Activated naive CD8-positive, alpha-beta T cell treated with anti-CD3 and anti-CD28 coated beads for 36 hours (primary cell): Measurements from ENCODE around the gene LRTM1. TPM values are rescaled to one million over a fixed set of nuclear protein-coding genes. Genes with fewer than 3 reads are reported as not detected.

ENCODE experiments used
- DNase-seq: peaks from one replicate; pipeline ENCODE4 v3.0.0; 2021
- H3K27ac Mint-ChIP-seq: one replicate; pipeline ENCODE4 v1.8.0; 2022; ENCODE audit warnings: mild to moderate bottlenecking, moderate library complexity, mixed read lengths
- H3K27me3 Mint-ChIP-seq: one replicate; pipeline ENCODE4 v1.8.0; 2022; ENCODE audit warnings: mild to moderate bottlenecking, mixed read lengths
- H3K36me3 Mint-ChIP-seq: one replicate; pipeline ENCODE4 v1.8.0; 2021; ENCODE audit warnings: mild to moderate bottlenecking, mixed read lengths
- H3K4me1 Mint-ChIP-seq: one replicate; pipeline ENCODE4 v1.8.0; 2021; ENCODE audit warnings: mixed read lengths
- H3K4me3 Mint-ChIP-seq: one replicate; pipeline ENCODE4 v1.8.0; 2022; ENCODE audit warnings: mild to moderate bottlenecking, moderate library complexity, mixed read lengths
- H3K9me3 Mint-ChIP-seq: one replicate; pipeline ENCODE4 v1.8.0; 2022; ENCODE audit warnings: mixed read lengths
- total RNA-seq, 2 experiments: library from RNA; stranded (reverse); gene quantifications; one replicate each; pipeline ENCODE4 v1.2.3, GENCODE V29; 2021

Gene LRTM1
- total RNA-seq, 2 experiments from 2014 or later, result not detected

DNA sequence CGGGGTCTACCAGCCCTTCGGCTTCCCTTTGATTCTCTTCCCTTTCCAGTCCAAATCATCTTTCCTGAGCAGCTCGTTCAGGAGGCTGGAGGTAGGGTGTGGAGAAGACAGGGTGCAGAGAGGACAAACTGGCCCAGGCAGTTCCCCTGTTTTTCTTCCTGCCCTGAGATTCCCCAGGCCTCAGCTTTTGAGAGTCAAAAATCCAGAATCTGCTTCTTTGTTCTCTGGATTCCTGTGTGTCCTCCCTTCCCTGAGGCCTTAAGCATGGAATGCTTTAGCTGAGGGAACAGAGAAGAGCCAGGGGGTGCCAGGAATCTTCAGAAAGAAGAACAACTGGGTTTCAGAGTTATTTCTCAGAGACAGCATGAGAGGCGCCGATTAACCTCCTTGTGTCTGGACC is 26.7 kb upstream of the LRTM1 start:
- Mint-ChIP-seq H3K36me3 (no peaks in the 10 kb centered on the region), H3K9me3 (no peaks in the 10 kb centered on the region), H3K27me3 (no peaks in the 10 kb centered on the region), H3K4me3 (no peak overlapping the region), H3K4me1 (no peaks in the 10 kb centered on the region), H3K27ac (no peak overlapping the region)
- no peak for DNase-seq

DNA sequence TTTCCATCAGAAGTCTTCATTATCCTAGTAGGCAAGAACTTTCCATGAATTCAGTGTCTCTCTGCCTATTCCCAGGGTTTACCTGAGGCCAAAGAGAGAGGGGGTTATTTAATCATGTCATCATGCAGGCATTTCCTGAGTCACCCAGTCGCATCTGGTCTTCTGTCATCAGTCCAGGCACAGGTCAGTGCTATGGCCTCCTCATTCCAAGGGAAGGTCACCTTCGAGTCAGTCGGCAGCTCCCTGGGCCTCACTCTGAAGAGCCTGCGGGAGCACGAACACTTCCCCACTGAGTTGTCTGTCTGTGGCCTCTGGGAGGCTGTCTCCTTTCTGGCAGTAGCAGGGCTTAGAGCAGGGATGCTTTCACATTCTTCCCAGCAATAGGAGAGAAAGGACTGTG is 26.2 kb upstream of the LRTM1 start:
- Mint-ChIP-seq H3K27me3 (no peaks in the 10 kb centered on the region), H3K4me1 (no peaks in the 10 kb centered on the region), H3K9me3 (no peaks in the 10 kb centered on the region), H3K36me3 (no peaks in the 10 kb centered on the region), H3K4me3 (no peak overlapping the region), H3K27ac (no peak overlapping the region)
- no peak for DNase-seq

DNA sequence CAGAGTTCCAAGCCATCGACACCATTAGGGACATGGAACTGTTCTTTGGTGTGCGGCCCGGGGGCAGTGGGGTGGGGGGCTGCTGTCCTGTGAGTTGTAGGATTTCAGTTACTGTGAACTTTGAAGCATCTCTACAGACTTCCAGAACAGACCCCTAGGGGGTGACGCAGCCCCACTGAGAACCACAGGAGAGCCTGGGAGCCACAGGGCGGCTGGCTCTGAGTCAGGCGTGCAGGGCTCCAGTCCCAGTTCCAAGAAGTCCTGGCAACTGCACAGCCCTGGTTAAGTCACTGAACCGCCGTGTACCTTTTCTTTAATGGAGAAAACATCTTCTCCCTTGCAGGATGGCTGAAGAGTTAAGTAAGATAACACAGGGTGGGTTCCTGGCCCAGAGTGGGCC is 23.5 kb upstream of the LRTM1 start:
- H3K27me3 Mint-ChIP-seq, result no peaks in the 10 kb centered on the region
- no peak for DNase-seq
- no peaks in the 10 kb centered on the region for H3K9me3 Mint-ChIP-seq
- no peak overlapping the region for H3K4me3 Mint-ChIP-seq
- H3K27ac Mint-ChIP-seq, result no peak overlapping the region
- H3K4me1 Mint-ChIP-seq, result no peaks in the 10 kb centered on the region
- H3K36me3 Mint-ChIP-seq, result no peaks in the 10 kb centered on the region

DNA sequence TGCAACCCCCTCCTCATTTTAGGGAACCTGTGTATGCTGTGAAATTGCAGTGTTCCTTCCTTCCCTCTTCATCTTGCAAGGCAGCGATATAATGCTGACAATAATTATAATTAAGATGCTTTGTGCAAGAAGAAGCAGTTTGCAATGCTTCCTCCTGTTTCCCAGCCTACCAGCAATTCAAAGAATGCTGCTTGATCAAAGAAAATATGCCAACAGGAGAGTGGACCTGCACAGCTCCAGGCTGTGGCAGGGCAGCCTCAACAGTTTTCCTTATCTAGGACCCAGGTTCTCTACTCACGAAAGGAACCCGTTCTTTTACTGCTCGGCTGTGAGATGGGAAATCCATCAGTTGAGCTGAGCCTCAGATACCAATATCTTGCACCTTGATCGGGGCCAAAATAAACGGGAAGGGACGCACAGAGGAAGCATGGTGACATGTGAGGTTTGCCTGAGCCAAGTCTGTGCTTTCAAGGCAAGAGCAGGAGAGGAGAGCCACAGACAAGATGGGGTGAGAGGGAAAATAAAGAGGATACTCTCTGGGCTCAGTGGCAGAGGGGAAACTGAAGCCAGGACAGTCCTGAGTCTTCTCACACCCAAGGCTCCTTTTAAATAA is 22.6 kb upstream of the LRTM1 start:
- Mint-ChIP-seq H3K4me1 (no peaks in the 10 kb centered on the region), H3K27ac (no peak overlapping the region)

DNA sequence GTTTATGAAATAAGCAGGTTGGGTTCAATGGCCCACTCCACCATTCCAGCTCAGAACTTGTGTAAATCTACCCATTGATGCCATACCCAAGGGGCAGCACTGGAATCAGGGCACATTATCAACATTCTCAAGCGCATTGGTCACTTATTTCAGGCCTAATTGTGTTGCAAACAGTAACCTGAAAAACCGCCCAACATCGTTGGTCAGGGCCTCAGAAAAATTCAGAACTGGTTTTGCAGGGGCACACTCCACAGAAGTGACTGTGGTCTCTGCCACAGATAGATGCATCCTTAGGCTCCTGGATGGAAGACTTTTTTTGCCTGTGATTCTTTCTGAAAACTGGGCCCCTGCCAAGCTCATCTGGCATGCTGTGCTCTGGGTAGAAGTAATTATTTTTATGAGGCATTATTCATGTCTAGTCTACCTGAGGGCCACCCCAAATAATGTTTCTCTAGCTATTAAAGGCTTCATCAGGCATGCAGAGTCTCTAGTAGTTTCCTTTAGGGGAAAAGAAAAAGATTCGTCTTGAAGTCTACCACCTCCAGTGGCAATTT is 21.7 kb upstream of the LRTM1 start:
- H3K9me3 Mint-ChIP-seq, result no peaks in the 10 kb centered on the region
- no peak overlapping the region for H3K4me3 Mint-ChIP-seq
- no peaks in the 10 kb centered on the region for H3K36me3 Mint-ChIP-seq
- no peak overlapping the region for H3K27ac Mint-ChIP-seq
- H3K27me3 Mint-ChIP-seq, result no peaks in the 10 kb centered on the region
- no peaks in the 10 kb centered on the region for H3K4me1 Mint-ChIP-seq
- DNase-seq, result no peak

More for the DNA sequence above, 22.6 kb upstream of the LRTM1 start:
- Mint-ChIP-seq H3K27me3 (no peaks in the 10 kb centered on the region), H3K4me3 (no peak overlapping the region), H3K9me3 (no peaks in the 10 kb centered on the region), H3K36me3 (no peaks in the 10 kb centered on the region)
- no peak for DNase-seq

DNA sequence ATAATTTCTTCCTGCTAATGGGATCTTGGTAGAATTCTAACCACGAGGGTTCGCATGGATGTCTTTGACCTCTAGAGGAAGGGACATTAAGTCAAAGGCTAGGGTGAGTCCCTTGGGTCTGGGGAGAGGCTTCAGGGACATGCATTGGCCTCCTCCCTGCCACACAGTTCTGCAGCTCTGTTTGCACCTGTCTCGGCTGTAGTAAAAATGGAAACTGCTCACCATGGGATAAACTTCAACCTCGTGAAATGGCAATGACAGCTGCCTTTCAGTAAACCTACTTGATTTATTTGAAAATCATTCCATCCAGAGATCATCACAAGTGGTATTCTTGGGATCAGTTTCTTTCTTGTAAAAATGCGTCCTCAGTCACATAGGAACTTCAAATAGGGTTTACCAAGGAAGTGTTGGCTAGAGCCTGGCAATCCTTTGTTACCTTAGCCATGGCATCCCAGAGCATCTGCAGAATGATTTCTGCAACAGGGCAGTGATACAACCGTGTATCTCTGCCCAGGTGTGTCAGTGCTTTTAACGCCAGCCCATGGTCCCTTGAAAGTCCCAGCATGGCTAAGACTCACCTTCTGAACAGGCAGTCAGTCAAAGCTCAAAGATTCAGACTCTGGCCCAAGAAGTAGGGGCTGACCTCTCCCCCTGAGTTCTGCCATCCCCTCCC is 14.0 kb upstream of the LRTM1 start:
- Mint-ChIP-seq H3K27me3 (no peaks in the 10 kb centered on the region), H3K4me1 (no peaks in the 10 kb centered on the region), H3K36me3 (no peaks in the 10 kb centered on the region), H3K9me3 (no peaks in the 10 kb centered on the region), H3K4me3 (no peak overlapping the region), H3K27ac (no peak overlapping the region)
- no peak for DNase-seq

DNA sequence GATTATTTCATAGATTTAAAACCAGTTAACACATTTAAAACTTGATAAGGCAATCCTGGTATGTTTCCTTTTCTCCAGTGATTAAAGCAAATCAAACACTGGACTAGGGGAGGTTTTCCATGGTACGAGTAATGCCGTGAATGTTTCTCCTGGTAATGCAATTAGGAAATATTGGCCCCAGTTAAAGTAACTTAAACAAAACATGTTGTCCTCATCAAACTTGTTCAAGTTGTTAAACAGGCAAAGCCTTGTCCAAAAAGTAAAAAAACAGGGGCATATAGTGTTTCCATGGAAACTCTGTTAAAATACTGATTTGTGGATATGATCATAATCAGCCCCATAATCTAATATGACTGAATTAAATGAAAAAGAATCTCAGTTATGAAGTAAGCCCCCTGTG is 13.1 kb upstream of the LRTM1 start:
- Mint-ChIP-seq H3K9me3 (no peaks in the 10 kb centered on the region), H3K27ac (no peak overlapping the region), H3K36me3 (no peaks in the 10 kb centered on the region), H3K4me3 (no peak overlapping the region), H3K27me3 (no peaks in the 10 kb centered on the region), H3K4me1 (no peaks in the 10 kb centered on the region)
- no peak for DNase-seq

DNA sequence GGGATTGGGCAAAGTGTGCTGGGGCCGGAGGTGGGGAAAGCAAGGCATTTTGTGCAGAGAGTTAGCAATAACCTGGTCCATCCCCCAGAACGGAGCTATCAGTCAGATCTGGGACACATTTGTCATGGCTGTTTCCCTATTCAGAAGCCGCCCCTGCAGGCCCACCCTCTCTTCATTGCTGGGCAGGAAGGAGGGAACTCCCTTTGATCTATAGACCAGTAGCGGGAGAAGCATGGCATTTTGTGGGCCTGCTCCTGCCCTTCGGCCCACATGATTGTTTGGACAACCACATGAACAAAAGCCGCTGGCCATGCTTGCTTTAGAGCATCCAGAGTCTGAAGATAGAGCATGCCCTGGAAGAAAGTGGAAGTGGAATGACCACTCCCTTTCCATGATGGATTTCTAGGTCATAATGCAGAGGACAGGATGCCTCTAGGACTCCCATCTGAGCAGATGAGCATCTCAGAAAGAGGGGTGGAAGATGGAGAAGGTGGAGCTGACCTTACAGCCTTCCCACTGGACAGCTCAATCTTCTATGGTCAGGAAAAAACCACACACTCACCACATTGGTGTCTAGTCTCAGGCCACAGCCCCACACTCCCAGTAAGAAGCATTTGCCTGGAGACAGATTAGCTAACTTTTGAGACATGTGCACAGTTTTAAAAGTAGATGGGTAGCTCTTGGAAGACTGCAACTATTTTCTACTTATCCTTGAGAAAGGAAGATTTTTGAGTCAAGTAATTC is 11.9 kb upstream of the LRTM1 start:
- Mint-ChIP-seq H3K36me3 (no peaks in the 10 kb centered on the region), H3K9me3 (no peaks in the 10 kb centered on the region), H3K27me3 (no peaks in the 10 kb centered on the region), H3K27ac (no peak overlapping the region), H3K4me3 (no peak overlapping the region), H3K4me1 (no peaks in the 10 kb centered on the region)
- no peak for DNase-seq

DNA sequence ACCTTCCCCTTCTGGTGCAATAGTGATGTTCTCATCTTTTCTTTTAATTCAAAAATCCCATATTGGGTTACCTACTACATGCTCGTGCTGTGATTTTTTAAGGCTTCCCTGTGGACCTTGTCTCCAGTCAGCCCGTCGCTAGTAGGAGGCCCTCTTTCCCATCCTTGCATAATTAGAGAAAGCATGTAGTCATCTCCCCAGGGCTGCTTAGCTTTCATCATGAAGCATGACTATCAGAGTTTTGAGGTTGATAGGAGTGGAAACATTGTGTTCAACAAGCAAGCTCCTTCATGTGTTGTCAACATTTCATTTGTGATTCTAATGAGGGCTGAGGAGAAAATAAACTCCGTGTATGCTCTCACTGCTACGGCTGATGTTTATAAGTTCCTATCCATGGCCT is 8.7 kb upstream of the LRTM1 start:
- no peak for DNase-seq
- H3K4me1 Mint-ChIP-seq, result no peaks in the 10 kb centered on the region

DNA sequence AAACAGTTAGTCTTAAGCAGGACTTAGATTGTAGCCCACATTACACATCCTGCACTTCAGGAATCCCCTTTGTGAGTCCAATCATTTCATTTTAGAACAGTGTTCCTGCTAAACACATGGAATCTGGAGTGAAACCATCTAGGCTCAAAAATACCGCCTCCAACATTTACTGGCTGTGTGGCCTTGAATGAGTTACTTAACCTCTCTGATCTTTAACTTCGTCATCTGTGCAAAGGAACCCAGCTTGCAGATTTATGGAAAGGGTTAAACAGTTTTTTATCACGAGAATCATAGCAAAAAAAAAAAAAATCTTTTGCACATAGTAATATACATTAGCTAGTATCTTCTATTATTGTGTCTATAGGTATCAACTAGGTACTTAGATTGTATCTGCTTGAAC is 8.0 kb upstream of the LRTM1 start:
- Mint-ChIP-seq H3K36me3 (no peaks in the 10 kb centered on the region), H3K4me3 (no peak overlapping the region), H3K27ac (no peak overlapping the region), H3K4me1 (no peaks in the 10 kb centered on the region), H3K9me3 (no peaks in the 10 kb centered on the region), H3K27me3 (no peaks in the 10 kb centered on the region)
- no peak for DNase-seq

More for the DNA sequence above, 8.7 kb upstream of the LRTM1 start:
- no peak overlapping the region for H3K27ac Mint-ChIP-seq
- no peaks in the 10 kb centered on the region for H3K27me3 Mint-ChIP-seq
- no peaks in the 10 kb centered on the region for H3K9me3 Mint-ChIP-seq
- no peak overlapping the region for H3K4me3 Mint-ChIP-seq
- H3K36me3 Mint-ChIP-seq, result no peaks in the 10 kb centered on the region

DNA sequence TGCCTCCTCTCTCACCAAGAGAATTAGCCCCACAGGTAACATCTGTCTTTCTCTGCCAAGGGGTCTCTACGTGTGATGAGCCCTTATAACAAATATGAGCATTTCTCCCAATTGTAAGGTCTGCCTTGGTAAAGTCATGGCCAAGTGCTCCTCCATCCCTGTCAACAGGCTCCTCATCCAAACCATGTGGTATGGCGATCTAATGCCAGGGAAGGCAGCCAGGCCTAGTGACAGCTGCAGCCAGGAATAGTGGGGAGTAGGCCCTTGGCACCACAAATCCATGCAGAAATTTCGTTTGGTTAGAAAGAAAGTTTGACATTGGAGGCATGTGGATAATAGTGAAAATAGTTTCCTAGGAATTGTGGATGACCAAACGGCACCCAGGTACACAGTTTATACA is 4.7 kb upstream of the LRTM1 start:
- Mint-ChIP-seq H3K27me3 (no peaks in the 10 kb centered on the region), H3K27ac (no peak overlapping the region), H3K4me1 (no peaks in the 10 kb centered on the region), H3K4me3 (no peak overlapping the region), H3K36me3 (no peaks in the 10 kb centered on the region), H3K9me3 (no peaks in the 10 kb centered on the region)
- no peak for DNase-seq

DNA sequence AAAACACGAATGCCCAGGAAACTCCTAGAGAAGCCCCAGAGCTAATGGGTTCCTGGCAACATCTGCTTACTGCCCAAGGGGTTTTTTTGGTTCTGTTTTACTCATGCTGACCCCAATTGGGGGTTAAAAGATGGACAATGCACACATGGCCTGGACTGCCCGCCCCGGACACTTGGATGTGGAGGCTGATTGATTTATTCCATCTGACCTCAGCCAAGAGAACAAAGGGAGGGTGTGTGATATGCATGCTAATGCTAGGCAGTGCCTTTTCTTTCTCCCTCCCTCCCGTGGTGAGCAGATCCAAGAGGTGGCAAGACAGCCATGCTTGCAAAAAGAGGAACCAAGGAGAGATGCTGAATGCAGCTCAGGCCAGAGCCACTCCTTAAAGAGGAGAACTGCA is 3.3 kb upstream of the LRTM1 start:
- no peak overlapping the region for H3K27ac Mint-ChIP-seq
- no peaks in the 10 kb centered on the region for H3K36me3 Mint-ChIP-seq
- no peaks in the 10 kb centered on the region for H3K4me1 Mint-ChIP-seq
- H3K27me3 Mint-ChIP-seq, result no peaks in the 10 kb centered on the region
- DNase-seq, result no peak
- no peak overlapping the region for H3K4me3 Mint-ChIP-seq
- no peaks in the 10 kb centered on the region for H3K9me3 Mint-ChIP-seq

DNA sequence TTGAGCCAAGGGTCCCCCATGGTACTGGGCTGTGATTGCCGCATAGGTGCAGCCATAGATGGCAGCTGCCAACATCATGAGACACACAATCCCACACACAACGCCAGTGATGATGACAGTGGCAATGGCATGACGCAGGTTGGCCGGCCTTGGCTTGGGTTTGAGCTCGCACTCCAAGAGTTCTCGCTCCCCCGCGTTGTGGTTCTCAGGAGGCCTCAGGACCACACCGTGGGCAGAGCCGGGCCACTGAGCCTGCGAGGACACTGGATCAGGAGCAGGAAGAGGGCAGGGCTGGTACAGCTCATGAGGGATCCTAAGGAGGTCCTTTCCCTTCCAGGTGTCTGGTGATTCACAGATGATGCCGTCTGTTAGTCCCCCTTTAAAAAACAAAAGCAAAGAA is 9.3 kb downstream of the LRTM1 start:
- H3K36me3 Mint-ChIP-seq, result no peaks in the 10 kb centered on the region
- DNase-seq, result no peak
- H3K9me3 Mint-ChIP-seq, result peaks cover 3% of the 10 kb centered on the region
- H3K27me3 Mint-ChIP-seq, result no peaks in the 10 kb centered on the region
- no peak overlapping the region for H3K27ac Mint-ChIP-seq
- no peaks in the 10 kb centered on the region for H3K4me1 Mint-ChIP-seq
- no peak overlapping the region for H3K4me3 Mint-ChIP-seq

DNA sequence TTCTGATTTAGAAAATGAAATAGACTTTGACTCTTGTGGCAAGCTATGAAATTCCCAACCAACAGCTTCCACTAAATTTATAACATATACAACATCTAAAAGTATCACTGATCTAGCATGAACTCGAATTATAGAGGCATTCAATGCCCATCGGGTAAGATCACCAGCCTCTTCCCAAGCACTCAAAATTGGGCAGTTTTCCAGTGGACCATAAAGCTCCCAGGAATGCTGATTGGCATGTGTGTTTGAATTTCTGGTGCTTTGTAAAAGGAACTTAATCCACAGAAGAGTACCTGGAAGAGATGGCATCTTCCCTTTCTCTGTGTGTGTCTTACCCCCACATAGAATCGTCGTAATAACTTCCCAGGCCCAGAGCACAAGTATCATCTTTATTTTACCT is 10.0 kb downstream of the LRTM1 start:
- Mint-ChIP-seq H3K9me3 (peaks cover 3% of the 10 kb centered on the region), H3K4me3 (no peak overlapping the region), H3K27ac (no peak overlapping the region), H3K36me3 (no peaks in the 10 kb centered on the region), H3K4me1 (no peaks in the 10 kb centered on the region), H3K27me3 (no peaks in the 10 kb centered on the region)
- DNase-seq, result no peak

DNA sequence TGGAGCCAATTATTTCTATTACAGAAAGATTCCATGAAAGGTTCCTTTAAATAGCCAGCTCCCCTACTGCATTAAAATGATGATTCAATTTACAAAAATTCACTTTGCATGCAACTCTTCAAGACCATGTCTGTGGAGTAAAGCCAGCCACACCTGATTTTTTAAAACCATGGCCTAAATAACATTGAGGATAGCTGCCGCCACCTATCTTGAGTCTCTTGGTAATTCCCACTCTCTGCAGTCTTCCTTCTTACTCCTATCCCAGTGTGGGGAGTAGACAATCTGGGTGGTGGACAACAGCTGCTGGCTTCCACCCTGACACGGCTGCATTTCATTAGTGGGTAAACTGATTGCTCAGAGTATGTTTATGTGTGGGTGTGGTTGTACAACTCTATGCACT is 10.7 kb downstream of the LRTM1 start:
- H3K9me3 Mint-ChIP-seq, result peaks cover 3% of the 10 kb centered on the region
- H3K4me3 Mint-ChIP-seq, result no peak overlapping the region
- no peaks in the 10 kb centered on the region for H3K27me3 Mint-ChIP-seq
- H3K4me1 Mint-ChIP-seq, result no peaks in the 10 kb centered on the region
- no peaks in the 10 kb centered on the region for H3K36me3 Mint-ChIP-seq
- no peak overlapping the region for H3K27ac Mint-ChIP-seq
- no peak for DNase-seq
